ENCODE measurements around the gene HM13. TPM values are rescaled to one million over a fixed set of nuclear protein-coding genes. Genes with fewer than 3 reads are reported as not detected.

HM13 gene
- total and polyA plus RNA-seq, 9 of the 15 experiments (the other 6 are each of a cell fraction or from before 2014, with no cell fraction given): 7.7 to 136 (median 74.5) TPM

GRCh38 chr20:31547017-31547675, 32.9 kb downstream of the HM13 start (continued):
- TF ChIP-seq AFF4 (CRISPR knock-in tag; IDR thresholded peaks at IDR 0.05): no peak
- TF ChIP-seq THRB (CRISPR knock-in tag; conservative IDR thresholded peaks at IDR 0.05): no peak
- no peak for TF ChIP-seq CBFA2T2 (conservative IDR thresholded peaks at IDR 0.05)
- TF ChIP-seq ATF1 (CRISPR knock-in tag; IDR thresholded peaks at IDR 0.05): no peak
- peak; percentile 96 for TF ChIP-seq ATF1 (tag; IDR thresholded peaks at IDR 0.05)
- TF ChIP-seq, protein P1, sequence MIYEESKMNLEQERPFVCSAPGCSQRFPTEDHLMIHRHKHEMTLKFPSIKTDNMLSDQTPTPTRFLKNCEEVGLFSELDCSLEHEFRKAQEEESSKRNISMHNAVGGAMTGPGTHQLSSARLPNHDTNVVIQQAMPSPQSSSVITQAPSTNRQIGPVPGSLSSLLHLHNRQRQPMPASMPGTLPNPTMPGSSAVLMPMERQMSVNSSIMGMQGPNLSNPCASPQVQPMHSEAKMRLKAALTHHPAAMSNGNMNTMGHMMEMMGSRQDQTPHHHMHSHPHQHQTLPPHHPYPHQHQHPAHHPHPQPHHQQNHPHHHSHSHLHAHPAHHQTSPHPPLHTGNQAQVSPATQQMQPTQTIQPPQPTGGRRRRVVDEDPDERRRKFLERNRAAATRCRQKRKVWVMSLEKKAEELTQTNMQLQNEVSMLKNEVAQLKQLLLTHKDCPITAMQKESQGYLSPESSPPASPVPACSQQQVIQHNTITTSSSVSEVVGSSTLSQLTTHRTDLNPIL (CRISPR knock-in tag; IDR thresholded peaks at IDR 0.05): no peak
- peak; percentile 66 for TF ChIP-seq C11orf30 (IDR thresholded peaks at IDR 0.05; ENCODE audit: low read depth)
- TF ChIP-seq JUN (IDR thresholded peaks at IDR 0.05; ENCODE audit: borderline replicate concordance, low read depth, low read length): peak; percentile 73; the same call in 1 of the 2 replicates
- no peak for TF ChIP-seq JUN (CRISPR knock-in tag; IDR thresholded peaks at IDR 0.05; ENCODE audit: borderline replicate concordance)
- TF ChIP-seq ZBTB43 (CRISPR knock-in tag; IDR thresholded peaks at IDR 0.05): no peak
- no peak for TF ChIP-seq ID3 (CRISPR knock-in tag; IDR thresholded peaks at IDR 0.05)
- TF ChIP-seq ID3 (tag; IDR thresholded peaks at IDR 0.05): peak; percentile 61; the same call in 1 of the 2 replicates
- TF ChIP-seq, protein P2, sequence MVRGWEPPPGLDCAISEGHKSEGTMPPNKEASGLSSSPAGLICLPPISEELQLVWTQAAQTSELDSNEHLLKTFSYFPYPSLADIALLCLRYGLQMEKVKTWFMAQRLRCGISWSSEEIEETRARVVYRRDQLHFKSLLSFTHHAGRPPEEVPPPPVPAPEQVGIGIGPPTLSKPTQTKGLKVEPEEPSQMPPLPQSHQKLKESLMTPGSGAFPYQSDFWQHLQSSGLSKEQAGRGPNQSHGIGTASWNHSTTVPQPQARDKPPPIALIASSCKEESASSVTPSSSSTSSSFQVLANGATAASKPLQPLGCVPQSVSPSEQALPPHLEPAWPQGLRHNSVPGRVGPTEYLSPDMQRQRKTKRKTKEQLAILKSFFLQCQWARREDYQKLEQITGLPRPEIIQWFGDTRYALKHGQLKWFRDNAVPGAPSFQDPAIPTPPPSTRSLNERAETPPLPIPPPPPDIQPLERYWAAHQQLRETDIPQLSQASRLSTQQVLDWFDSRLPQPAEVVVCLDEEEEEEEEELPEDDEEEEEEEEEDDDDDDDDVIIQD (CRISPR knock-in tag; IDR thresholded peaks at IDR 0.05): no peak
- TF ChIP-seq, protein P3, sequence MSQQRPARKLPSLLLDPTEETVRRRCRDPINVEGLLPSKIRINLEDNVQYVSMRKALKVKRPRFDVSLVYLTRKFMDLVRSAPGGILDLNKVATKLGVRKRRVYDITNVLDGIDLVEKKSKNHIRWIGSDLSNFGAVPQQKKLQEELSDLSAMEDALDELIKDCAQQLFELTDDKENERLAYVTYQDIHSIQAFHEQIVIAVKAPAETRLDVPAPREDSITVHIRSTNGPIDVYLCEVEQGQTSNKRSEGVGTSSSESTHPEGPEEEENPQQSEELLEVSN (IDR thresholded peaks at IDR 0.05; ENCODE audit: borderline replicate concordance in 1 of 2, extremely low read depth in 1 of 2, insufficient read depth in 1 of 2, insufficient read length in 1 of 2, low read depth in 1 of 2, low read length in 1 of 2, poor library complexity in 1 of 2, severe bottlenecking in 1 of 2): peak in 1 of 2 experiments; percentile 37
- TF ChIP-seq ASH1L (IDR thresholded peaks at IDR 0.05; ENCODE audit: borderline replicate concordance, low read depth, partially characterized antibody): no peak
